ENCODE results near the gene GNG12.

GNG12 gene

DNA sequence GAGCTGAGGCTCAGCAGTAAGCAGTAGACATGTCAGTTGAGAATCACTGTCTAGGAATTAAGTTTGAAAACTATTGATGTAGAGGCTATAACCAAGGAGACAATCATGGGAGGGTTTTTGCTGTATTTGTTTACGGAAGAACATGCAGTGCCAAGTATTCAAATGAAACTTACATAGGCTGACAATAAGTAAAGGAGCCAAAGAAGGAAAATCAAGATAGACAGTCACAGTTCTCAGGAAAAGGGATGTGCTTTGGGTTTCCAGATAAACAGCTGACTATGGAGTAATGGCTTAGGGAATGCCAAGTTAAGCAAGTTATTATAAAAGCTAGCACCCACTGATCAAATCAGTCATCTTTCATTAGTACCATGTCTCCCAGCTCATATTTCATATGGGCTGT, 21.5 kb downstream of the GNG12 start:
- Mint-ChIP-seq H3K4me3 (no peak overlapping the region), H3K36me3 (no peaks in the 10 kb centered on the region), H3K9me3 (no peaks in the 10 kb centered on the region), H3K4me1 (no peaks in the 10 kb centered on the region), H3K27ac (no peak overlapping the region)
- no peak for ATAC-seq
- DNase-seq (ENCODE audit: low spot score in 2 of 2), result no peak

DNA sequence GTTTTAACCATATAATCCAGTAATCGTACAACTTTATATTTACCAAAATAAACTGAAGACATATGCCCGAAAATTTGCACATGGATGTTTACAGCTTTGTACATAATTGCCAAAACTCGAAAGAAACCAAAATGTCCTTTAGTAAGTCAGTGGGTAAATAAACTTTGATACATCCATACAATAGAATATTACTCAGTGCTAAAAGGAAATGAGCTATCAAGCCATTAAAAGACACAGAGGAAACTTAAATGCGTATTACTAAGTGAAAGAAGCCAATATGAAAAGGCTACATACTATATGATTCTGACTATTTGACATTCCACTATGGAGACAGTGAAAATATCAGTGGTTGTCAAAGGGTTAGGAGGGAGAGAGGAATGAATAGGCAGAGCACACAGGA, 23.4 kb downstream of the GNG12 start:
- Mint-ChIP-seq H3K4me3 (no peak overlapping the region), H3K4me1 (no peaks in the 10 kb centered on the region), H3K36me3 (no peaks in the 10 kb centered on the region), H3K27ac (no peak overlapping the region), H3K9me3 (no peaks in the 10 kb centered on the region)
- ATAC-seq (no peak), DNase-seq (ENCODE audit: low spot score in 2 of 2) (no peak)

DNA sequence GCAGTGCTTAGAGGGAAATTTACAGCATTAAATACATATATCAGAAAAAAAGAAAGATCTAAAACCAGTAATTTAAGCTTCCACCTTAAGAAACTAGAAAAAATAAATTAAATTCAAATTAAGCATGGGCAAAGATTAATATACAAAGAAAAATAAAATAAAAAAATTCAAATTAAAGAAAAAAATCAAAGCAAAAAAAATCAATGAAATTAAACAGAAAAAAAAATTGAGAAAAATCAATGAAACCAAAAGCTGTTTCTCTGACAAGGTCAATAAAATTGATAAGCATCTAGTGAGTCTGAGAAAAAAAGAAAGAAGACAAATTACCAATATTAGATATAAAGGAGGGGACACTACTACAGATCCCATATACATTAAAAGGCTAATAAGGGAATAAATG, 26.0 kb downstream of the GNG12 start:
- no peak overlapping the region for H3K27ac Mint-ChIP-seq
- H3K4me3 Mint-ChIP-seq, result no peak overlapping the region
- H3K9me3 Mint-ChIP-seq, result no peaks in the 10 kb centered on the region
- H3K4me1 Mint-ChIP-seq, result no peaks in the 10 kb centered on the region
- H3K36me3 Mint-ChIP-seq, result no peaks in the 10 kb centered on the region
- no peak for ATAC-seq
- DNase-seq (ENCODE audit: low spot score in 2 of 2), result no peak

DNA sequence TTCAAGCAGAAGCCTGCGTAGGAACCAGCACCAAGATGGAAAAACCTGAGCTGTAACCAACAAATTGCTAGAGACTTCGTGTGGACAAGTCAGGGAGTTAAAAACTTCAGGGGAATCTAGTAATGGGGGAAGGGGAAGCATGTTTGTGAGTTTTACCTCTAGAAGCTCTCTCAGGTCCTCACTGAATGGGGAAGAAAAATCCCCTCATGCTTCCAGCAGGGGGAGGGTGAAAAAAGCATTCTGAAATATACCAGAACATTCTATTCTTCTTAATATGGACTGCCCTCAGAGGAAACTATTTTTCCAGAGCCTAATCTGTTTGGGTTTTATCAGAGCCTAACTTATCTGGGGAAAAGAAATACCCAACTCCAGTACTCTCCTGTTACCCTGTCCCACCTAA, 28.6 kb downstream of the GNG12 start:
- H3K9me3 Mint-ChIP-seq, result no peaks in the 10 kb centered on the region
- ATAC-seq, result no peak
- H3K27ac Mint-ChIP-seq, result no peak overlapping the region
- no peaks in the 10 kb centered on the region for H3K4me1 Mint-ChIP-seq
- no peak overlapping the region for H3K4me3 Mint-ChIP-seq
- H3K36me3 Mint-ChIP-seq, result no peaks in the 10 kb centered on the region
- DNase-seq (ENCODE audit: low spot score in 2 of 2), result no peak

DNA sequence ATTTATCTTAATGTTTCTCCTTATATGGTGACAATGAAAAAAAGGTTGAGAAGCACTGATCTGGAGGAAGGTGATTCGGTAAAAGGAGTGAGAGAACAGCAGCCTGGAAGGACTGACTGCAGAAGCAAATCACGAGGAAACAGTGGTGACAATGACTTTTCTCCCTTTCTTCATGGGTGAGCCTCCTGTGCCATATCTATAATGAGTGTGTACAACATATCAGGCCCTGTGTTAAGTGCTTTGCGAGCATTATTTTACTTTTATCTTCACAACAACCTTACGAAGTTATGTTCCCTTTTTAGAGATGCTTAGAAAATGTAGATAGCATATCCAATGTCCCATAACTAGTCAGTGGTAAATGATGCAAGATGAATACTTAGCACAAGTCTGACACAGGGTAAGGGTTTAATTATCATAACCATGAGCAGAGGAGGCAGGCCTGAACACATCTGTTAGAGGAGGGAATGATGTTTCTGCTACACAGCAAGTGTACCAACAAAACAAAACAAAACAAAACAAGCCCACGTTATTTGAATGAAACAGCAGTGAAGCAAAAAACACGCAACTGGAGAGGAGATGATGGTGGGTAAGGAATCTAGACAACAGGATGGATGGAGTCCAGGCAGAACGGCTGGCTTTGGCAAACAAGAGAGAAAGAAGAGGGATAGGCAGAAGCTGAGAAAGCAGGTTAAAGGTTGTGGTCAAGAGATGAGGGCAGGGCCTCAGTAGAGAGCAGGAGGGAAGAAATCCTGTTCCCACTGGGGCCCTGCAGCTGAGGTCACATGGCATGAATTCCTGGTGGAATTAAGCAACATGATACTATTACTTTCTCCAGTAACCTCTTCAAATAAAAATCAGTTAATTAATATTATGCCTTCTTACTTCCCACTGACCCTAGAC, 29.6 kb downstream of the GNG12 start:
- ATAC-seq (no peak), DNase-seq (ENCODE audit: low spot score in 2 of 2) (no peak)
- Mint-ChIP-seq H3K36me3 (no peaks in the 10 kb centered on the region), H3K4me3 (no peak overlapping the region), H3K9me3 (no peaks in the 10 kb centered on the region), H3K4me1 (no peaks in the 10 kb centered on the region), H3K27ac (no peak overlapping the region)

DNA sequence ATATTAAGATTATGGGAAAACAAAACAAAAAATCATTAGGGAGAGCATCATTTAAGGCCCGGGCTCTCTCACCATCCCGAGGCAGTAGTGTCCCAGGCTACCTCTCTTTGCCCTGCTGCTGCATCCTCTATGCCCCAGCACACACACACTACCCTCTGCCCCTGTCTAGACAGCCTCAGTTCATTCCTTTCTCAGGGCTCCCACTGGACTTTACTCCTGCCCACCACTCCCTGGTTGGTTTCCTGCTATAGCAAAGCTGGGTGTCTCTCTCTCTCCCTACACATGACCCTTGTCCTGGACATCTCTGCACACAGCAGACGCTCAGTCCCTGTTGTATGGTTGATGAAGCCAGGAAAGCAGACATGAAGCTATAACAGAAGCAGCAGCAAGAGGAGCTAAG, 30.7 kb downstream of the GNG12 start:
- no peaks in the 10 kb centered on the region for H3K9me3 Mint-ChIP-seq
- no peaks in the 10 kb centered on the region for H3K36me3 Mint-ChIP-seq
- no peak overlapping the region for H3K27ac Mint-ChIP-seq
- ATAC-seq (no peak), DNase-seq (ENCODE audit: low spot score in 2 of 2) (no peak)
- H3K4me3 Mint-ChIP-seq, result no peak overlapping the region
- no peaks in the 10 kb centered on the region for H3K4me1 Mint-ChIP-seq

DNA sequence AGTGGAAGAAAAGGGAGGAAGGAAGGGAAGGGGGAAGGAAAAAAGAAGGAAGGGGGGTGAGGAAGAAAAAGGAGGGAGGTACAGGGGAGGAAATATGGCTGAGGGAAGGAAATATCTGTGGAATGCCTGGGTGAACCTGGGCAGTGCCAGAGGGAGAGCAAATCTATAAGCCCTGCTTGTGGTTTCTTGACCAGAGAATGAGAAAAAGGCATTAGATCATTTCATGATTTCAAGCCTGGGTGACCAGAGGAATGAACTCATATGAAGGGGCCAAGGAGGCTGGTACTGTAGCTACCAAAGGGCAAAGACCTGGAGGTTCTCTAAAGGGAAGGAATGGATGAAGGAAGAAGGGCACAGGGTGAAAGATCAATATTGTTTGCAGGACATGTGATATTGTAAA, 31.4 kb downstream of the GNG12 start:
- H3K4me3 Mint-ChIP-seq, result no peak overlapping the region

DNA sequence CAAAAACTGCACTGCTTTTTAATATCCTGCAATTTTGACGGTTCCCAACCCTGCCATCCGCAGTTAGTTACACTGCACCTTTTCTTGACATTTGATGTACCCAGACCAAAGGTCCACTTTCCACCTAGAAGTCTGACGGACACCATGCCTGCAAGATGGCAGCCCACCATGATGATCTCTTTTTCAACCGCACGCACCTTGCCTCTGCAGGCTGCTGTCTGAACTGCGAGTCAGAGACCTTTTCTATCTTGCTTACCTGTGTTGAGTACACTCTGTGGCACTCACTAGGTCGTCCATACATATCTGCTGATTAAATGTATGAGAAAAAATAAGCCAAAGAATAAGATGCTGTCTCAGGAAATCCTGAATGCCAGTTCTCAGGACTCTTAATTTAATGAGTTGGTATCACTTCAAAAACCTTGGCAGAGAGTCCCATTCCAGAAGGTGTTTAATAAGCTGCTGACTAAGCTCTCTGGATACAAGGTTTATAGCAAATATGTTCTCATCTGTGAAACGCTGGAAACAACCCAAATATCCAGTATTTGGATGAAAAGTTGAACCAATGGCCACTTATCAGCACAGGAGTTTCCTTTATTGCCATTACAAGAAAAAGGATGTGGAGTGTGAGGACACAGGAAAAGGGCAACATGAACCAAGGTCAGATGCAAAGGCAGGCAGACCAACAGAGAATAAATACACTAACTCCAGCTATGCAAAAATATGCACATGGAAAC, 37.9 kb downstream of the GNG12 start:
- Mint-ChIP-seq H3K4me1 (no peaks in the 10 kb centered on the region), H3K27ac (no peak overlapping the region), H3K36me3 (no peaks in the 10 kb centered on the region), H3K9me3 (no peaks in the 10 kb centered on the region), H3K4me3 (no peak overlapping the region)
- DNase-seq (ENCODE audit: low spot score in 2 of 2) (no peak), ATAC-seq (no peak)

More for the DNA sequence above, 31.4 kb downstream of the GNG12 start:
- Mint-ChIP-seq H3K36me3 (no peaks in the 10 kb centered on the region), H3K4me1 (no peaks in the 10 kb centered on the region), H3K27ac (no peak overlapping the region), H3K9me3 (no peaks in the 10 kb centered on the region)
- DNase-seq (ENCODE audit: low spot score in 2 of 2), result no peak
- ATAC-seq, result no peak

DNA sequence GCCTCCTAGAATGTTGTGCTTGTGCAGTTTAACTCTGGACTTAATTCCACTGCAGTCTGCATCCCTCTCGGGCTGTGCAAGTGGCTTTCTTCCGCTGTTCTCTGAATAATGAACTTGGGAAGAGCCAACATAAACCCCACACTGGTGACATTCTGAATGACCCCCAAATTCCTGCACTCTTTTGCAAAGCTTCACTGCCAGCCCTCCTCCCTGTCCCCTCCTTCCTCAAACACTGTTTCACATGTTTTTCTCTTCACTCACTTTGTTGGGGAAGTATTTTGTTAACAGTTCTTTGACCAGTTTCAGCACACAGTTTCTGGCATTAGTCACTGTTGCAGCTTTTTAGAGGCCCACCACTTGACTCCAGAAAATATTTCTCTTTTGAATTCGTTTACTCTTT, 39.7 kb downstream of the GNG12 start:
- no peaks in the 10 kb centered on the region for H3K9me3 Mint-ChIP-seq
- no peak overlapping the region for H3K27ac Mint-ChIP-seq
- H3K36me3 Mint-ChIP-seq, result no peaks in the 10 kb centered on the region
- DNase-seq (ENCODE audit: low spot score in 2 of 2) (no peak), ATAC-seq (no peak)
- no peaks in the 10 kb centered on the region for H3K4me1 Mint-ChIP-seq
- H3K4me3 Mint-ChIP-seq, result no peak overlapping the region

DNA sequence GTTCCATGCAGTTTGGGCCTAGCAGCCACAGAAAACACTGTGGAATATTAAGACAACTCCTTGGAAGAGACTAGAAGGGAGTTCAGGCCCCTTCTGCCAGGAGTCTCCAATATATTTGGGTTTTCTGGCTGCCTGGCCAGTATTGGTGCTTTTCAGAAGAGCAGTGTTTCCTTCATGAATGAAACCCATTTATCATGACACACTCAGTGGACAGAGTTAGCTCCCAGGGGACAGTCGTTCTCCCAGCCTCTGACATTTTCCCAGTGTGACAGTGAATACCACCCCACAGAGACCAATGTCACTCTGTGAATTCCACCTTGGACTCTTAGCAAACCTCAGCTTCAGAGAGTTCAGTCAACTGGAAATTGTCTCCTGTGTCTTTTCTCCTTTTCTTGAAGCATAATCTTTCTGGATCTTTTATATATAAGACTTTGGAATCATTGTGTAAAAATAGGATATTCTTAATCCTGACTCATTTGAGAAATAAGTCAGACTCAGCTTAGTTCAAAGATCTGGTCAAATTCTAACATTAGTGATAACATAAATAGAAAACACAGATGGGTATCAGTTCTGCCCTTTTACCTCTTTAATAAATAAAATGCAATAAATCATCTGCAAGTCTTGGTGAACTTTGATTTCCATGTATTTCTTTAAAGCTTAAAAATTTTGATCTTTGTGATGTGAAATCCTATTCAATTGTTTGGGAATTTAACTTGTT, 40.4 kb downstream of the GNG12 start:
- Mint-ChIP-seq H3K9me3 (no peaks in the 10 kb centered on the region), H3K4me3 (no peak overlapping the region), H3K4me1 (no peaks in the 10 kb centered on the region), H3K27ac (no peak overlapping the region), H3K36me3 (no peaks in the 10 kb centered on the region)
- DNase-seq (ENCODE audit: low spot score in 2 of 2), result no peak
- no peak for ATAC-seq

DNA sequence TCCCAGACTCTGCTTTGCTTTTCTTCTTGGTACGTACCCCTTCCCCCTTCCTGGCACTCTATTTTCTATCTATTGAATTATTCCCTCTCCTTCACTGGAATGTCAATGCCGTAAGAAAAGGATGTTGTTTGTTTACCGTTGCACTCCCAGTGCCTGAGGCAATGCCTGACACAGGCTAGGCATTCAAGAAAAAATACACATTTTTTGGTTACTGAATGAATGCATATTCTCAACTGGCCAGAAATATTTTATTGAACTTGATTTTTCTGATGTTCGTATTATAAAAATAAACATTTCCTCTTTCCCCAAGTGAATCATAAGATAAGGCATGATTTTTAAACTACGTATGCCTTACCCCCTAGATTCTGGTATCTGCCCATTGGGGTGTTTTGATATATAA, 41.2 kb downstream of the GNG12 start:
- ATAC-seq (no peak), DNase-seq (ENCODE audit: low spot score in 2 of 2) (no peak)
- no peak overlapping the region for H3K4me3 Mint-ChIP-seq
- H3K27ac Mint-ChIP-seq, result no peak overlapping the region
- peaks cover 2% of the 10 kb centered on the region for H3K4me1 Mint-ChIP-seq
- no peaks in the 10 kb centered on the region for H3K9me3 Mint-ChIP-seq
- no peaks in the 10 kb centered on the region for H3K36me3 Mint-ChIP-seq

DNA sequence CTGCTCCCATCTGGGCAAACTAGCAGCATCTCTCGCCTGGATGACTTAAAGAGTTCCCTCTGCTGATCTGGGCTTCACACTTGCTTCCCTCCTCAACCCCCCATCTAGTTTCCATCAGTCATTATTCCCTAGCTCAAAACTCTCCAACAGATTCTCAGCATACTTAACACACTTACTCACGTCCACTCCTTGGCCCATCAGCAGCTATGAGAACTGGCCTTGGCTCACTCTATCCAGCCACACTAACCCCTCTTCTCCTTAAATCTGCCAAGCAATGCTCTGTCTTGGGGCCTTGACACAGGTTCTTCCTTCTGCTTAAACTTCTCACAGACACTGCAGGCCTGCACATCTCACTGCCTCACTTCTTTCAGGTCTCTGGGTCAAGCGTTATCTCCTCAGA, 41.6 kb downstream of the GNG12 start:
- DNase-seq (ENCODE audit: low spot score in 2 of 2), result no peak
- peaks cover 4% of the 10 kb centered on the region for H3K4me1 Mint-ChIP-seq
- H3K27ac Mint-ChIP-seq, result no peak overlapping the region
- H3K9me3 Mint-ChIP-seq, result no peaks in the 10 kb centered on the region
- H3K36me3 Mint-ChIP-seq, result no peaks in the 10 kb centered on the region
- no peak for ATAC-seq
- H3K4me3 Mint-ChIP-seq, result no peak overlapping the region

DNA sequence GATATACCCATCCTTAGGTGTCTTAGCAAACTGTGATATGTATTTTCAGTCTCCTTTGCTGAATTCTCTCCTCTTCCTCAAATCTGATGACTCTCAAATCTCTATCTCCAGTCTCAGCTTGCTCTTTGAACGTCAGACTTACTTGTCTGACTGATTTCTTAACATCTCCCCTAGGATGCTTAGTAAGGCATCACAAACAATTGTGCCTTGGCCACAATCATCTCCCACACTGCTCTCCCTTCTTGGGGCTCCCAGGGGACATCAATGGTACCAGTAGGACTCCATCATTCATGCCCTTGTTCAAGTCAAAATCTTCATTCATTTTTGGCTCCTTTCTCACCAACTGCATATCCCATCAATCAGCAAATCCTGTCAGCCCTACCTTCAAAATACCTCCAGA, 42.0 kb downstream of the GNG12 start:
- H3K4me1 Mint-ChIP-seq, result peaks cover 4% of the 10 kb centered on the region
- H3K4me3 Mint-ChIP-seq, result no peak overlapping the region
- no peak overlapping the region for H3K27ac Mint-ChIP-seq
- H3K9me3 Mint-ChIP-seq, result no peaks in the 10 kb centered on the region
- DNase-seq (ENCODE audit: low spot score in 2 of 2), result no peak
- ATAC-seq, result no peak
- no peaks in the 10 kb centered on the region for H3K36me3 Mint-ChIP-seq

DNA sequence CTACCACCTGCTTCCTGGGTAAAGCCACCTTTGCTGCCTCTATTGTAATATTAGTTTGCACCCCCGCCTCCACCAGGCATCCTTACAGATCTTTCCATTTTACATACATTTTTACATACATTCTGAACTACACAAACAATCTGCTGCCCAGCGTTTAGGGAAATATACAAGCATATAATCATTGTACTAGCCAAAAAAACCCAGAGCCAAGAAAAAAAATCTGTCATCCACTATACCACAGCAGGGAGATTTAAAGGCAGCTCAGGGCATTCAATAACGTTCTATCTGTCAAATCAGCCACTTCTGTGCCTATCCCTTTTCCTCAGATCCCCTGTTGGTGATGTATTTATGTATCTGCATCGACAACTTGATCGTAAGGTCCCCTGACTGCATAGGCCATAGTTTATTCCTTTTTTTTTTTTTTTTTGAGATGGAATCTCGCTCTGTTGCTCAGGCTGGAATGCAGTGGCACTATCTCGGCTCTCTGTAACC, 43.0 kb downstream of the GNG12 start:
- ATAC-seq (no peak), DNase-seq (ENCODE audit: low spot score in 2 of 2) (no peak)
- Mint-ChIP-seq H3K36me3 (no peaks in the 10 kb centered on the region), H3K27ac (no peak overlapping the region), H3K4me3 (no peak overlapping the region), H3K9me3 (no peaks in the 10 kb centered on the region), H3K4me1 (peaks cover 4% of the 10 kb centered on the region)

DNA sequence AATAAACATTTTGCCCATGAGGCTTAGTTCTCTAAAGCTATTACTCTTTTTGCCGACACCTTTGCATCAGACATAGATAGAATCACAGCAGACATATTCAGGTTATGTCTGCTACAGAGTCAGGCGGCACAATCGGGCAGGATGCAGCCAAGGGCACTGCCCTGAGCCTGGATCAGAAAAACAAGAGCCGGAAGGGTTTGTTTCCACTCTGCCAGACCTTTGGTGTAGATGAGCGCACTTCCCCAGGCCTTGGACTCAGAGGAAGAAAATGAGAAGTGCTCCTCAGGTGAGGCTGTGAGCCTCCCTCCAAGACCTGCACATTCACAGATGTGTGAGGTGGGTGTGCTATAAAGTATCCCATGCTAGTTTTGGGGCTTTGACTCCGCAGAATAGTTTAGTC, 43.7 kb downstream of the GNG12 start:
- peaks cover 4% of the 10 kb centered on the region for H3K4me1 Mint-ChIP-seq
- no peaks in the 10 kb centered on the region for H3K9me3 Mint-ChIP-seq
- DNase-seq (ENCODE audit: low spot score in 2 of 2), result no peak
- no peak overlapping the region for H3K27ac Mint-ChIP-seq
- no peaks in the 10 kb centered on the region for H3K36me3 Mint-ChIP-seq
- ATAC-seq, result no peak
- no peak overlapping the region for H3K4me3 Mint-ChIP-seq

All from stimulated activated effector memory CD8-positive, alpha-beta T cell treated with anti-CD3 and anti-CD28 coated beads, Interleukin-12 subunit alpha, Interleukin-12 subunit beta, amount 100 ng/mL, for 72 hours (primary cell).